HEK293 (cell line): ENCODE results near the gene TADA1.

Experiments
- GLIS1 ChIP-seq: fragments of 450-650 bp; formaldehyde crosslinking; IDR thresholded peaks from 2 replicates; pipeline ENCODE4 v1.5.1; 2016; ENCODE audit warnings: missing biosample characterization, missing genetic modification characterization
- HOXA7 ChIP-seq: sonication (generic); formaldehyde crosslinking; IDR thresholded peaks from 2 replicates; pipeline ENCODE4 v1.8.1; 2022; ENCODE audit warnings: missing genetic modification reagents, borderline replicate concordance
- KLF8 ChIP-seq: fragments of 450-650 bp; formaldehyde crosslinking; IDR thresholded peaks from 2 replicates; pipeline ENCODE4 v1.5.1; 2016; ENCODE audit warnings: missing biosample characterization, missing genetic modification characterization
- MZF1 ChIP-seq: fragments of 450-650 bp; formaldehyde crosslinking; IDR thresholded peaks from 2 replicates; pipeline ENCODE4 v1.5.1; 2017; ENCODE audit warnings: missing biosample characterization, missing genetic modification characterization, borderline replicate concordance
- SALL2 ChIP-seq: fragments of 450-650 bp; formaldehyde crosslinking; IDR thresholded peaks from 2 replicates; pipeline ENCODE4 v1.5.0; 2017; ENCODE audit warnings: missing biosample characterization, mild to moderate bottlenecking, missing genetic modification characterization, borderline replicate concordance
- ZEB2 ChIP-seq: fragments of 450-650 bp; formaldehyde crosslinking; IDR thresholded peaks from 2 replicates; pipeline ENCODE4 v1.5.1; 2016; ENCODE audit warnings: missing biosample characterization, missing genetic modification characterization
- ZFP37 ChIP-seq: fragments of 450-650 bp; formaldehyde crosslinking; IDR thresholded peaks from 2 replicates; pipeline ENCODE4 v1.5.1; 2016; ENCODE audit warnings: missing biosample characterization, missing genetic modification characterization
- ZIC2 ChIP-seq: fragments of 450-650 bp; formaldehyde crosslinking; IDR thresholded peaks from 2 replicates; pipeline ENCODE4 v1.5.1; 2016; ENCODE audit warnings: missing biosample characterization, missing genetic modification characterization
- ZNF155 ChIP-seq: fragments of 450-650 bp; formaldehyde crosslinking; IDR thresholded peaks from 2 replicates; pipeline ENCODE4 v1.5.1; 2016; ENCODE audit warnings: missing biosample characterization, missing genetic modification characterization
- ZNF174 ChIP-seq: fragments of 450-650 bp; formaldehyde crosslinking; IDR thresholded peaks from 2 replicates; pipeline ENCODE4 v1.5.0; 2017; ENCODE audit warnings: missing biosample characterization, mild to moderate bottlenecking, missing genetic modification characterization
- ZNF214 ChIP-seq: fragments of 450-650 bp; formaldehyde crosslinking; IDR thresholded peaks from 2 replicates; pipeline ENCODE4 v1.5.1; 2017; ENCODE audit warnings: missing biosample characterization, mild to moderate bottlenecking, missing genetic modification characterization, borderline replicate concordance
- ZNF37A ChIP-seq: fragments of 450-650 bp; IDR thresholded peaks from 2 replicates; pipeline ENCODE4 v1.5.1; 2018; ENCODE audit warnings: missing biosample characterization, missing genetic modification characterization
- ZNF423 ChIP-seq: fragments of 450-650 bp; formaldehyde crosslinking; IDR thresholded peaks from 2 replicates; pipeline ENCODE4 v1.5.1; 2016; ENCODE audit warnings: missing biosample characterization, missing genetic modification characterization
- ZNF510 ChIP-seq: fragments of 450-650 bp; formaldehyde crosslinking; IDR thresholded peaks from 2 replicates; pipeline ENCODE4 v1.5.1; 2018; ENCODE audit warnings: mild to moderate bottlenecking, missing genetic modification characterization, missing biosample characterization; ENCODE audit not compliant: insufficient replicate concordance
- ZNF514 ChIP-seq: fragments of 450-650 bp; formaldehyde crosslinking; IDR thresholded peaks from 2 replicates; pipeline ENCODE4 v1.5.1; 2016; ENCODE audit warnings: missing biosample characterization, missing genetic modification characterization
- ZNF585B ChIP-seq: fragments of 450-650 bp; formaldehyde crosslinking; IDR thresholded peaks from 2 replicates; pipeline ENCODE4 v1.5.1; 2016; ENCODE audit warnings: missing biosample characterization, missing genetic modification characterization
- ZNF621 ChIP-seq: fragments of 450-650 bp; formaldehyde crosslinking; IDR thresholded peaks from 2 replicates; pipeline ENCODE4 v1.5.1; 2017; ENCODE audit warnings: missing biosample characterization, missing genetic modification characterization
- ZNF629 ChIP-seq: fragments of 450-650 bp; formaldehyde crosslinking; IDR thresholded peaks from 2 replicates; pipeline ENCODE4 v1.5.1; 2017; ENCODE audit warnings: missing biosample characterization, missing genetic modification characterization
- ZNF654 ChIP-seq: fragments of 450-650 bp; formaldehyde crosslinking; IDR thresholded peaks from 2 replicates; pipeline ENCODE4 v1.5.1; 2016; ENCODE audit warnings: low read depth, missing biosample characterization, missing genetic modification characterization
- ZSCAN16 ChIP-seq: fragments of 450-650 bp; formaldehyde crosslinking; IDR thresholded peaks from 2 replicates; pipeline ENCODE4 v1.5.1; 2016; ENCODE audit warnings: missing biosample characterization, missing genetic modification characterization
- ZXDB ChIP-seq: fragments of 450-650 bp; formaldehyde crosslinking; IDR thresholded peaks from 2 replicates; pipeline ENCODE4 v1.5.1; 2016; ENCODE audit warnings: missing biosample characterization, missing genetic modification characterization
- TF ChIP-seq, protein P1 (sequence below): fragments of 450-650 bp; formaldehyde crosslinking; IDR thresholded peaks from 2 replicates; pipeline ENCODE4 v1.5.1; 2017; ENCODE audit warnings: missing biosample characterization, missing genetic modification characterization
- TF ChIP-seq, protein P2 (sequence below): fragments of 450-650 bp; formaldehyde crosslinking; IDR thresholded peaks from 2 replicates; pipeline ENCODE4 v1.5.1; 2016; ENCODE audit warnings: missing biosample characterization, missing genetic modification characterization
- TF ChIP-seq, protein P3 (sequence below): fragments of 450-650 bp; formaldehyde crosslinking; IDR thresholded peaks from 2 replicates; pipeline ENCODE4 v1.5.1; 2016; ENCODE audit warnings: missing biosample characterization, missing genetic modification characterization
- TF ChIP-seq, protein P4 (sequence below): fragments of 450-650 bp; IDR thresholded peaks from 2 replicates; pipeline ENCODE4 v1.5.1; 2018; ENCODE audit warnings: missing biosample characterization, missing genetic modification characterization
- TF ChIP-seq, protein P5 (sequence below): fragments of 450-650 bp; formaldehyde crosslinking; IDR thresholded peaks from 2 replicates; pipeline ENCODE4 v1.5.1; 2016; ENCODE audit warnings: missing biosample characterization, missing genetic modification characterization

TADA1 gene

DNA sequence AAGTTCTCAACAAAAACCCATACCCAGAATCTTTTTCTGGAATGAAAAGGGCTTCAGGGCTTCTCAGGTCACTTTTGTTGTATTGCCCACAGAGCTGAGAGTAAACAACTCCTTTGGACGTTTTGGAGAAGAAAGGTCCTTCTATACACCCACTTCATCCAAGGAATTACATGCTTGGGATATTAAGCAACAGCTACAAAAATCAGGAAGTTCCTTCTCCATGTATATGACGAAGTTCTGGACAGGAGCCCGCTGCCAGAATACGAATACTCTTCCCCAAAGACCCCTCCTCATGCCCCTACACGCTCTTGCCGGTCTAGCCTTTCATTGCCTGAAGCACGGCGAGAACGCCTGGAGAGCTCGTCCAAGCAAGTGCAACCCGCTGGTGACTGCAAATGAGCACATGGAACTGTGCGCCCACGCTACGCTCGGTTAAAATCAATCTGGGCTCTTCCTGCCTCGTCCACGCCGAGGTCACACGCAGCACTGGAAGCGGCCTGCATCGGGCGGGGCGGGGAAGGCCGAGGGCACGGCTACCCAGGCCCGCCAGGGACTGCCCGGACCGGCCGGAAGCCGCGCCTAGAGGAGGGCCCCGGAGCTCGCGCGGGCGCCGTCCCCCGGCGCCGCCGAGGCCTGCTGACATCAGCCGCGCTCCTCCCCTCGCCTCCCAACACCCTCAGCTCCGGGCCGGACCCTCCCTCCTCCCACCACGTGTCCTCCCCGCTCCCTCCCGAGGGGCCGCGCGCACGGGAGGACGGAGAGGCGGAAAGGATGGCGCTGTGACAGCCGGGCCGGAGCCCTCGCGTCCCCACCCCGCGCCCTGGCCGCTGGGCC lies 37.1 kb downstream of the TADA1 start, which contains the start of gene POGK (continued):
- TF ChIP-seq SALL2 (tag by site-specific recombination) (no peak), ZNF423 (tag by site-specific recombination) (peak; percentile 59; the same call in 1 of the 2 replicates), ZNF155 (tag by site-specific recombination) (no peak), MZF1 (tag by site-specific recombination) (peak; percentile 58; the same call in 1 of the 2 replicates), GLIS1 (peak; percentile 47; the same call in 1 of the 2 replicates), ZXDB (tag by site-specific recombination) (peak; percentile 77), ZNF510 (tag by site-specific recombination) (no peak), ZIC2 (no peak; the same call in 1 of the 2 replicates), ZSCAN16 (tag by site-specific recombination) (no peak), ZNF37A (peak; percentile 64), ZNF174 (tag by site-specific recombination) (no peak), ZNF585B (tag by site-specific recombination) (no peak), ZNF621 (tag by site-specific recombination) (no peak), ZEB2 (tag by site-specific recombination) (peak; percentile 50; the same call in 1 of the 2 replicates), ZFP37 (tag by site-specific recombination) (no peak), ZNF214 (no peak), ZNF654 (tag by site-specific recombination) (no peak), ZNF514 (tag by site-specific recombination) (no peak), HOXA7 (no peak), ZNF629 (tag by site-specific recombination) (peak; percentile 27; the same call in 1 of the 2 replicates), KLF8 (tag by site-specific recombination) (peak; percentile 77; the same call in 1 of the 2 replicates)
- TF ChIP-seq, protein P1, sequence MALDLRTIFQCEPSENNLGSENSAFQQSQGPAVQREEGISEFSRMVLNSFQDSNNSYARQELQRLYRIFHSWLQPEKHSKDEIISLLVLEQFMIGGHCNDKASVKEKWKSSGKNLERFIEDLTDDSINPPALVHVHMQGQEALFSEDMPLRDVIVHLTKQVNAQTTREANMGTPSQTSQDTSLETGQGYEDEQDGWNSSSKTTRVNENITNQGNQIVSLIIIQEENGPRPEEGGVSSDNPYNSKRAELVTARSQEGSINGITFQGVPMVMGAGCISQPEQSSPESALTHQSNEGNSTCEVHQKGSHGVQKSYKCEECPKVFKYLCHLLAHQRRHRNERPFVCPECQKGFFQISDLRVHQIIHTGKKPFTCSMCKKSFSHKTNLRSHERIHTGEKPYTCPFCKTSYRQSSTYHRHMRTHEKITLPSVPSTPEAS (tag by site-specific recombination), result no peak
- TF ChIP-seq, protein P2, sequence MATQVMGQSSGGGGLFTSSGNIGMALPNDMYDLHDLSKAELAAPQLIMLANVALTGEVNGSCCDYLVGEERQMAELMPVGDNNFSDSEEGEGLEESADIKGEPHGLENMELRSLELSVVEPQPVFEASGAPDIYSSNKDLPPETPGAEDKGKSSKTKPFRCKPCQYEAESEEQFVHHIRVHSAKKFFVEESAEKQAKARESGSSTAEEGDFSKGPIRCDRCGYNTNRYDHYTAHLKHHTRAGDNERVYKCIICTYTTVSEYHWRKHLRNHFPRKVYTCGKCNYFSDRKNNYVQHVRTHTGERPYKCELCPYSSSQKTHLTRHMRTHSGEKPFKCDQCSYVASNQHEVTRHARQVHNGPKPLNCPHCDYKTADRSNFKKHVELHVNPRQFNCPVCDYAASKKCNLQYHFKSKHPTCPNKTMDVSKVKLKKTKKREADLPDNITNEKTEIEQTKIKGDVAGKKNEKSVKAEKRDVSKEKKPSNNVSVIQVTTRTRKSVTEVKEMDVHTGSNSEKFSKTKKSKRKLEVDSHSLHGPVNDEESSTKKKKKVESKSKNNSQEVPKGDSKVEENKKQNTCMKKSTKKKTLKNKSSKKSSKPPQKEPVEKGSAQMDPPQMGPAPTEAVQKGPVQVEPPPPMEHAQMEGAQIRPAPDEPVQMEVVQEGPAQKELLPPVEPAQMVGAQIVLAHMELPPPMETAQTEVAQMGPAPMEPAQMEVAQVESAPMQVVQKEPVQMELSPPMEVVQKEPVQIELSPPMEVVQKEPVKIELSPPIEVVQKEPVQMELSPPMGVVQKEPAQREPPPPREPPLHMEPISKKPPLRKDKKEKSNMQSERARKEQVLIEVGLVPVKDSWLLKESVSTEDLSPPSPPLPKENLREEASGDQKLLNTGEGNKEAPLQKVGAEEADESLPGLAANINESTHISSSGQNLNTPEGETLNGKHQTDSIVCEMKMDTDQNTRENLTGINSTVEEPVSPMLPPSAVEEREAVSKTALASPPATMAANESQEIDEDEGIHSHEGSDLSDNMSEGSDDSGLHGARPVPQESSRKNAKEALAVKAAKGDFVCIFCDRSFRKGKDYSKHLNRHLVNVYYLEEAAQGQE, result no peak
- TF ChIP-seq, protein P3, sequence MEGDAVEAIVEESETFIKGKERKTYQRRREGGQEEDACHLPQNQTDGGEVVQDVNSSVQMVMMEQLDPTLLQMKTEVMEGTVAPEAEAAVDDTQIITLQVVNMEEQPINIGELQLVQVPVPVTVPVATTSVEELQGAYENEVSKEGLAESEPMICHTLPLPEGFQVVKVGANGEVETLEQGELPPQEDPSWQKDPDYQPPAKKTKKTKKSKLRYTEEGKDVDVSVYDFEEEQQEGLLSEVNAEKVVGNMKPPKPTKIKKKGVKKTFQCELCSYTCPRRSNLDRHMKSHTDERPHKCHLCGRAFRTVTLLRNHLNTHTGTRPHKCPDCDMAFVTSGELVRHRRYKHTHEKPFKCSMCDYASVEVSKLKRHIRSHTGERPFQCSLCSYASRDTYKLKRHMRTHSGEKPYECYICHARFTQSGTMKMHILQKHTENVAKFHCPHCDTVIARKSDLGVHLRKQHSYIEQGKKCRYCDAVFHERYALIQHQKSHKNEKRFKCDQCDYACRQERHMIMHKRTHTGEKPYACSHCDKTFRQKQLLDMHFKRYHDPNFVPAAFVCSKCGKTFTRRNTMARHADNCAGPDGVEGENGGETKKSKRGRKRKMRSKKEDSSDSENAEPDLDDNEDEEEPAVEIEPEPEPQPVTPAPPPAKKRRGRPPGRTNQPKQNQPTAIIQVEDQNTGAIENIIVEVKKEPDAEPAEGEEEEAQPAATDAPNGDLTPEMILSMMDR (tag by site-specific recombination), result no peak
- TF ChIP-seq, protein P4, sequence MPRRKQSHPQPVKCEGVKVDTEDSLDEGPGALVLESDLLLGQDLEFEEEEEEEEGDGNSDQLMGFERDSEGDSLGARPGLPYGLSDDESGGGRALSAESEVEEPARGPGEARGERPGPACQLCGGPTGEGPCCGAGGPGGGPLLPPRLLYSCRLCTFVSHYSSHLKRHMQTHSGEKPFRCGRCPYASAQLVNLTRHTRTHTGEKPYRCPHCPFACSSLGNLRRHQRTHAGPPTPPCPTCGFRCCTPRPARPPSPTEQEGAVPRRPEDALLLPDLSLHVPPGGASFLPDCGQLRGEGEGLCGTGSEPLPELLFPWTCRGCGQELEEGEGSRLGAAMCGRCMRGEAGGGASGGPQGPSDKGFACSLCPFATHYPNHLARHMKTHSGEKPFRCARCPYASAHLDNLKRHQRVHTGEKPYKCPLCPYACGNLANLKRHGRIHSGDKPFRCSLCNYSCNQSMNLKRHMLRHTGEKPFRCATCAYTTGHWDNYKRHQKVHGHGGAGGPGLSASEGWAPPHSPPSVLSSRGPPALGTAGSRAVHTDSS (tag by site-specific recombination), result no peak
- TF ChIP-seq, protein P5, sequence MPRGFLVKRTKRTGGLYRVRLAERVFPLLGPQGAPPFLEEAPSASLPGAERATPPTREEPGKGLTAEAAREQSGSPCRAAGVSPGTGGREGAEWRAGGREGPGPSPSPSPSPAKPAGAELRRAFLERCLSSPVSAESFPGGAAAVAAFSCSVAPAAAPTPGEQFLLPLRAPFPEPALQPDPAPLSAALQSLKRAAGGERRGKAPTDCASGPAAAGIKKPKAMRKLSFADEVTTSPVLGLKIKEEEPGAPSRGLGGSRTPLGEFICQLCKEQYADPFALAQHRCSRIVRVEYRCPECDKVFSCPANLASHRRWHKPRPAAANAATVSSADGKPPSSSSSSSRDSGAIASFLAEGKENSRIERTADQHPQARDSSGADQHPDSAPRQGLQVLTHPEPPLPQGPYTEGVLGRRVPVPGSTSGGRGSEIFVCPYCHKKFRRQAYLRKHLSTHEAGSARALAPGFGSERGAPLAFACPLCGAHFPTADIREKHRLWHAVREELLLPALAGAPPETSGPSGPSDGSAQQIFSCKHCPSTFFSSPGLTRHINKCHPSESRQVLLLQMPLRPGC (tag by site-specific recombination), result no peak
